ENCODE results near the gene KNCN. TPM values are rescaled to one million over a fixed set of nuclear protein-coding genes. Genes with fewer than 3 reads are reported as not detected.

The KNCN gene
- total RNA-seq, 1 donor from 2014 or later, result not detected

DNA sequence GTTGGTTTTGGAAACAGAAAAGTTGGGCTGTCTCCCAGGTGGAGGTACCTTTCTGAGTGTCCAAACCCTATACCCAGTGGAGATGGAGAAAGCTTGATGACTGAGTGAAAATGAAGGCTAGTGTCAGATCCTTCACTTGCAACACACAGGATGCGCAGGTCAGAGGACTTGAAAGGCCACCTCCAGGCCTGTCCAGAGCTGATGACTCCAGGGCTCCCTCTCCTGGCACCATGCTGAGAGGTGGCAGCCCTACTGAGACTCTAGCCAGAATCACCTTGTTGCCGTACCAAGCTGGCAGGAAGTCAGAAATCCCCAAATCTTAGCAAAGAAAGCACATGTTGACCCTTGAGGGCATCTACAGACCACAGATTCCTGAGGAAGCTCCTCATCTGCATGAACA is 16.4 kb downstream of the KNCN start:
- H3K9me3 Mint-ChIP-seq (ENCODE audit: low read depth), result peaks cover 5% of the 10 kb centered on the region
- peaks cover 3% of the 10 kb centered on the region for H3K4me1 Mint-ChIP-seq (ENCODE audit: low read depth)
- DNase-seq (ENCODE audit: low spot score), result no peak
- peaks cover 2% of the 10 kb centered on the region for H3K36me3 Mint-ChIP-seq (ENCODE audit: low read depth)
- H3K4me3 Mint-ChIP-seq (ENCODE audit: unreplicated experiment), result no peak overlapping the region
- no peak overlapping the region for H3K27ac Mint-ChIP-seq (ENCODE audit: unreplicated experiment)
- TF ChIP-seq, protein P1, sequence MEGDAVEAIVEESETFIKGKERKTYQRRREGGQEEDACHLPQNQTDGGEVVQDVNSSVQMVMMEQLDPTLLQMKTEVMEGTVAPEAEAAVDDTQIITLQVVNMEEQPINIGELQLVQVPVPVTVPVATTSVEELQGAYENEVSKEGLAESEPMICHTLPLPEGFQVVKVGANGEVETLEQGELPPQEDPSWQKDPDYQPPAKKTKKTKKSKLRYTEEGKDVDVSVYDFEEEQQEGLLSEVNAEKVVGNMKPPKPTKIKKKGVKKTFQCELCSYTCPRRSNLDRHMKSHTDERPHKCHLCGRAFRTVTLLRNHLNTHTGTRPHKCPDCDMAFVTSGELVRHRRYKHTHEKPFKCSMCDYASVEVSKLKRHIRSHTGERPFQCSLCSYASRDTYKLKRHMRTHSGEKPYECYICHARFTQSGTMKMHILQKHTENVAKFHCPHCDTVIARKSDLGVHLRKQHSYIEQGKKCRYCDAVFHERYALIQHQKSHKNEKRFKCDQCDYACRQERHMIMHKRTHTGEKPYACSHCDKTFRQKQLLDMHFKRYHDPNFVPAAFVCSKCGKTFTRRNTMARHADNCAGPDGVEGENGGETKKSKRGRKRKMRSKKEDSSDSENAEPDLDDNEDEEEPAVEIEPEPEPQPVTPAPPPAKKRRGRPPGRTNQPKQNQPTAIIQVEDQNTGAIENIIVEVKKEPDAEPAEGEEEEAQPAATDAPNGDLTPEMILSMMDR (IDR thresholded peaks at IDR 0.05), result peak; percentile 58
- H3K27me3 Mint-ChIP-seq (ENCODE audit: low read depth), result peaks cover 40% of the 10 kb centered on the region

DNA sequence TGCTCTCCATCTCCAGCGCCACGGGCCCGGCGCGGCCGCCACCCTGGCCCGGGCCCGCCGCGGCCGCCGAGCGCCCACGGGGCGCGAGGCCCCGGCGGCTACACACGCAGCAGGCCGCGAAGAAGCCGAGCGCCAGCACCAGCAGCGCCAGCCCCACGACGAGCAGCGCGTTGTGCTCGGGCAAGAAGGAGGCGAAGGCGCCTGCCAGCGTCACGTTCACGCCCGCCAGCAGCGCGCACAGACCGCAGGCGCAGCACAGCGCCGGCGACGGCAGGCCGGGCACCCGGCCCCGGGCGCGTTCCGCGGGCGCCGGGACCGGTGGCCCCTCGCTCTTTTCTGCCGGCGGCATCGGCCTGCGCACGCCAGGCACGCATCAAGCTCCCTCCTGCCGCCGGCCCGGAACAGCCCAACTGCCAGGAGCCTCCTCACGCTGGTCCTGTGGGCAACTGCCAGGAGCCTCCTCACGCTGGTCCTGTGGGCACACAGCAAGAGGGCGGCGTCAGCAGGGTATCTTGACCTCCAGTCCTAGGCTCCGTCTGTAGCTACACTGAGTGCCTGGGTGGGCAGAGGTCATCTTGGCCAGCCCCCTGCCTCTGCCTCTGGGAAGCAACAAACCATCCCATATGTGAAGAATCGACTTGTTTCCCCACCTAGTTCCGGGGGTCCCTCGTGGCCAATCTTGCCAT is 18.1 kb downstream of the KNCN start:
- H3K36me3 Mint-ChIP-seq (ENCODE audit: low read depth), result peaks cover 1% of the 10 kb centered on the region
- TF ChIP-seq, protein P1 (IDR thresholded peaks at IDR 0.05), result no peak
- no peak for DNase-seq (ENCODE audit: low spot score)
- H3K4me3 Mint-ChIP-seq (ENCODE audit: unreplicated experiment), result peak overlapping the region; percentile 57
- H3K9me3 Mint-ChIP-seq (ENCODE audit: low read depth), result peaks cover 5% of the 10 kb centered on the region
- peaks cover 45% of the 10 kb centered on the region for H3K27me3 Mint-ChIP-seq (ENCODE audit: low read depth)
- H3K27ac Mint-ChIP-seq (ENCODE audit: unreplicated experiment), result no peak overlapping the region
- peaks cover 3% of the 10 kb centered on the region for H3K4me1 Mint-ChIP-seq (ENCODE audit: low read depth)

DNA sequence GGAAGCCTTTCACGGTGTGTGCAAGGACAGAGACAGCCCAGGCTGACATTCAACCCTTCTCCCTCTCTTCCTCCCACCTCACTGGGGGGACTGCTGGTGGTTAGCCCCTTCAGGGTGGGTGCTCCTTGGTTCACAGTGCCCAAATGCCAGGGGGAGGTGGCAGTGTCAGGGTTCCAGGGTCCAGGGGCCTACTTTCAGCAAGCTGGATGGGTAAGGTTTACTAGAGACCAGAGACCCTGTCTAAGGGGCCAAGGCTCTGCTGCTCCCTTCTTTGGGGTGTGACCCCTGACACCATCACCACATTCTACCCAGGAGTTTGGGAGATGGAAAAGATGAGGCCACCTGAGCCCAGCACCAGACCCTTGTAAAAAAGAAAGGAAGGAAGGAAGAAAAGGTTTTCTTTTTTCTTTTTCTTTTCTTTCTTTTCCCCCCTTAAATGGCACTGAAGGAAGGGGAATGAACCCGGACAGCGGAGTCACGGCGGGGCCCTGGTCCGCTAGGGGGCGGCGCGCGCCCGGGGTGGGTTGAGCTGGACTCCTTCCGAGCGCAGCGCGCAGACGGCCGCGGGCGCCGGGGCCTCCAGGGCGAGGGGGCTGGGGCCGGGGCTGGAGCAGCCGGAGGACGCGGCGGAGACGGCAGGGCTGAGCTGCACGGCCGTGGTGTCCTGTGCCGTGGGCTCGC is 18.8 kb downstream of the KNCN start:
- H3K4me1 Mint-ChIP-seq (ENCODE audit: low read depth), result peaks cover 3% of the 10 kb centered on the region
- no peak overlapping the region for H3K27ac Mint-ChIP-seq (ENCODE audit: unreplicated experiment)
- TF ChIP-seq, protein P1 (IDR thresholded peaks at IDR 0.05), result peak; percentile 80
- H3K4me3 Mint-ChIP-seq (ENCODE audit: unreplicated experiment), result no peak overlapping the region
- H3K27me3 Mint-ChIP-seq (ENCODE audit: low read depth), result peaks cover 46% of the 10 kb centered on the region
- H3K36me3 Mint-ChIP-seq (ENCODE audit: low read depth), result no peaks in the 10 kb centered on the region
- H3K9me3 Mint-ChIP-seq (ENCODE audit: low read depth), result peaks cover 5% of the 10 kb centered on the region
- DNase-seq (ENCODE audit: low spot score), result no peak

DNA sequence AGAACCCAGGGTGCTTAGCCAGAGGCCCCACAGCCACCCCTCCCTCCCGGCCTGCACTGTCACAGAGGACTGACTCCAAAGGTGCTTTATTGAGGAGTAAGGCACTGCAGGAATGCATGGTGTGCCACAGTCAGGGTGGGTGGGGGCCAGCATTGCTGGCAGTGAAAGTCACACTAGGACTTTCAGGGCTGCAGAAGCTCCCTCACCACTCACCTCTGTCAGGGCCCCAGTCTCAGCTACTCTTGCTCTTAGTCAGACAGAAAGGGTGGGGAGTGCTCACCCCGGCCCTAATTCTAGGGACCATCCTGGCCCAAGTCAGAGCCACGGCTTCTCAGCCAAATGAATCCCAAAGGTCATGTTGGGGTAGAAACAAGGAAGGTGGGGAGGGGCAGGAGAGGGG is 19.4 kb downstream of the KNCN start:
- peaks cover 3% of the 10 kb centered on the region for H3K4me1 Mint-ChIP-seq (ENCODE audit: low read depth)
- H3K27me3 Mint-ChIP-seq (ENCODE audit: low read depth), result peaks cover 46% of the 10 kb centered on the region
- H3K4me3 Mint-ChIP-seq (ENCODE audit: unreplicated experiment), result no peak overlapping the region
- no peak for DNase-seq (ENCODE audit: low spot score)
- H3K9me3 Mint-ChIP-seq (ENCODE audit: low read depth), result peaks cover 5% of the 10 kb centered on the region
- H3K27ac Mint-ChIP-seq (ENCODE audit: unreplicated experiment), result no peak overlapping the region
- TF ChIP-seq, protein P1 (IDR thresholded peaks at IDR 0.05), result no peak
- no peaks in the 10 kb centered on the region for H3K36me3 Mint-ChIP-seq (ENCODE audit: low read depth)

DNA sequence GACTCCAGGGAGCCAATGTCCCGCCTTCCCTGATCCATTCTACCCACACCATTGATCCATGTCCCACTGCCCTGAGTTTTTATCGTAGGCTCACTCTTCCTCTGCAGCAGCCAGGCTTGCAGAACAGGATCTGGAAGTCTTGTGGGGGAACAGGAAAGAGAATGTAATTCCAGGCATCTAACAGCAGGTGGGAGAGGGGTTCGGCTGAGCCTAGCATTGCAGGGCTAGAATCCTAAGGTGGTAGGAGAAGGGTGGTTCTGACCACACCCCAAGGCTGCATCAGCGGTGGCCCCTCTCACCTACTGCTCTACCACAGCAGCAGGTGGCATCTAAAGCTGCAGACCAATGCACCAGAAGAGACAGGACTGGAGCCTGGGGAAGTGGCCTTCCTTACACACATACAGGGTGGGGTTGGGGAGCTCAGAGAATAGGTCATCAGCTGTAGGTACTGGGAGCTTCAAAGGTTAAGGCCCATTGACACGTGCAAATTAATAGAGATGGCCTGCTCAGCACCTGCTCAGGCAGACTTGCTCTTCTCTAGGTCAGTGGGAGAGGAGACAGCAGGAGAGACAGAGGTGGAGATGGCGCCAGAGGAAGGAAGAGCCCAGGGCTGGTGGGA is 20.5 kb downstream of the KNCN start:
- DNase-seq (ENCODE audit: low spot score), result no peak
- TF ChIP-seq, protein P1 (IDR thresholded peaks at IDR 0.05), result peak; percentile 46
- Mint-ChIP-seq H3K9me3 (ENCODE audit: low read depth) (no peaks in the 10 kb centered on the region), H3K4me3 (ENCODE audit: unreplicated experiment) (no peak overlapping the region), H3K27me3 (ENCODE audit: low read depth) (peaks cover 41% of the 10 kb centered on the region), H3K36me3 (ENCODE audit: low read depth) (no peaks in the 10 kb centered on the region), H3K27ac (ENCODE audit: unreplicated experiment) (no peak overlapping the region), H3K4me1 (ENCODE audit: low read depth) (peaks cover 3% of the 10 kb centered on the region)

Measured in chondrocyte (in vitro differentiated cells).